Kidney (tissue), 14 donors: ENCODE measurements around the gene SET. TPM values are rescaled to one million over a fixed set of nuclear protein-coding genes. Genes with fewer than 3 reads are reported as not detected.

Experiments used
- DNase-seq, 5 donors: peaks; one replicate each; pipeline ENCODE4 v3.0.0-alpha.2; 2013 to 2020
- FAIRE-seq: peaks from 2 replicates; lab custom pipeline; 2012; peaks lifted over from hg19 to GRCh38; lab: Jason Lieb, UNC
- H3K27ac ChIP-seq, 2 donors: one replicate each; pipeline ENCODE4 v1.7.0; 2013; ENCODE audit warnings: low read depth in 2 of 2, low read length in 2 of 2, inconsistent platforms in 1 of 2
- H3K27me3 ChIP-seq: one replicate; pipeline ENCODE4 v1.7.1; 2013; ENCODE audit warnings: low read length, inconsistent platforms; ENCODE audit not compliant: control insufficient read depth, insufficient read depth
- H3K36me3 ChIP-seq, 3 donors: one replicate each; pipeline versions ENCODE4 v1.7.0 to v1.7.1; 2013; ENCODE audit warnings: low read length in 3 of 3, control low read depth in 1 of 3, inconsistent platforms in 1 of 3; ENCODE audit not compliant: insufficient read depth in 3 of 3, control insufficient read depth in 2 of 3
- H3K4me1 ChIP-seq, 3 donors: one replicate each; pipeline versions ENCODE4 v1.7.0 to v1.7.1; 2013; ENCODE audit warnings: low read length in 3 of 3, inconsistent platforms in 1 of 3, low read depth in 1 of 3; ENCODE audit not compliant: control insufficient read depth in 2 of 3, insufficient read depth in 2 of 3
- H3K4me3 ChIP-seq, 3 donors: one replicate each; pipeline versions ENCODE4 v1.7.0 to v1.8.1; 2013; ENCODE audit warnings: low read length in 3 of 3, control low read depth in 1 of 3, inconsistent platforms in 1 of 3
- H3K9ac ChIP-seq, 3 donors: one replicate each; pipeline versions ENCODE4 v1.7.0 to v1.7.1; 2013; ENCODE audit warnings: low read length in 3 of 3, control low read depth in 1 of 3, inconsistent platforms in 1 of 3
- H3K9me3 ChIP-seq, 3 donors: one replicate each; pipeline versions ENCODE4 v1.7.0 to v1.7.1; 2013; ENCODE audit warnings: low read length in 3 of 3, control low read depth in 1 of 3, inconsistent platforms in 1 of 3; ENCODE audit not compliant: control insufficient read depth in 2 of 3, insufficient read depth in 1 of 3
- CTCF ChIP-seq: IDR thresholded peaks from 3 replicates; pipeline ENCODE4 v1.5.1; 2012; ENCODE audit warnings: mild to moderate bottlenecking, moderate library complexity, borderline replicate concordance; ENCODE audit not compliant: insufficient read depth; ENCODE audit errors: extremely low read depth
- intact Hi-C: fragments of 100-400 bp; cut with DNase I; formaldehyde crosslinking; loops from one replicate; pipeline ENCODE4 v1.11.1; 2022
- polyA plus RNA-seq: library from polyadenylated mRNA; stranded (reverse); fragments of 350-450 nt; fragmentation: Illumina TruSeq; extraction: RNeasy Lipid Tissue Mini Kit (QIAGEN cat#74804); gene quantifications from one replicate; pipeline ENCODE4 v1.2.3, GENCODE V29; 2014; ENCODE audit warnings: low read depth, low replicate concordance; ENCODE audit not compliant: insufficient read depth
- total RNA-seq: library from RNA; stranded (reverse); fragmentation: NEBNext Ultra II Directional; extraction: Animal tissue kit (Norgen Biotek cat#: 25700); gene quantifications from one replicate; pipeline ENCODE4 v1.2.1, GENCODE V29; 2021
- donor health status: control.
- donor health status: control.
- donor health status: control.
- donor health status: control.
- donor health status: control.
- donor health status: DM: yes; HTN: yes; CAD: no.
- donor health status: Normal renal cell carcinoma (clear cell type).

SET gene
- total and polyA plus RNA-seq, 2 donors from 2014 or later = 127 to 247 TPM

- TF ChIP-seq CTCF = no peak
- intact Hi-C loops = no loop called here
- Histone ChIP-seq H3K9ac (no peak overlapping the region), H3K36me3 (no peaks in the 10 kb centered on the region), H3K27ac (no peak overlapping the region), H3K27me3 (no peaks in the 10 kb centered on the region), H3K4me3 (no peak overlapping the region), H3K4me1 (no peaks in the 10 kb centered on the region), H3K9me3 (no peaks in the 10 kb centered on the region)
- peak in 2 of 5 donors; percentile 29 to 63 for DNase-seq
- FAIRE-seq = no peak
These were observed 23.7 kb downstream of the SET start for GRCh38 chr9:128712451-128713410.

GRCh38 chr9:128713411-128713780 lies 24.4 kb downstream of the SET start:
- H3K4me3 ChIP-seq = no peak overlapping the region
- no peak for FAIRE-seq
- H3K4me1 ChIP-seq = no peaks in the 10 kb centered on the region
- H3K9ac ChIP-seq = no peak overlapping the region
- H3K9me3 ChIP-seq = no peaks in the 10 kb centered on the region
- DNase-seq = peak in 1 of 5 donors; percentile 44
- intact Hi-C loops = no loop called here
- H3K27me3 ChIP-seq = no peaks in the 10 kb centered on the region
- H3K36me3 ChIP-seq = no peaks in the 10 kb centered on the region
- no peak overlapping the region for H3K27ac ChIP-seq
- no peak for TF ChIP-seq CTCF

GRCh38 chr9:128713941-128714573 lies 25.0 kb downstream of the SET start:
- Histone ChIP-seq H3K36me3 (no peaks in the 10 kb centered on the region), H3K27ac (no peak overlapping the region), H3K9me3 (no peaks in the 10 kb centered on the region), H3K27me3 (no peaks in the 10 kb centered on the region), H3K4me3 (no peak overlapping the region), H3K4me1 (no peaks in the 10 kb centered on the region), H3K9ac (no peak overlapping the region)
- peak in 2 of 5 donors; percentile 22 to 47 for DNase-seq
- intact Hi-C loops = no loop called here
- TF ChIP-seq CTCF = no peak
- no peak for FAIRE-seq
